Renal pelvis (tissue), 4 donors: ENCODE measurements around the gene ST6GALNAC3. TPM values are rescaled to one million over a fixed set of nuclear protein-coding genes. Genes with fewer than 3 reads are reported as not detected.
"Not testable (repeated sequence)": the region's sequence is repeated elsewhere in the genome, so short reads cannot be mapped to it uniquely, and the experiment has no call there.

ENCODE experiments used
- DNase-seq: peaks from one replicate; pipeline ENCODE4 v3.0.0-alpha.2; 2013
- polyA plus RNA-seq, 3 donors: library from polyadenylated mRNA; unstranded; fragments of 120-200 nt; gene quantifications; one replicate each; pipeline ENCODE4 v1.2.1, GENCODE V29; 2013; ENCODE audit not compliant: insufficient read length in 3 of 3

The ST6GALNAC3 gene
- polyA plus RNA-seq, 3 donors, result 81.7 to 82.8 (median 81.9) TPM

GRCh38 chr1:76103034-76103433 is 28.5 kb downstream of the ST6GALNAC3 start:
- no peak for DNase-seq

- no peak for DNase-seq
Observed at GRCh38 chr1:76105372-76105771, 30.8 kb downstream of the ST6GALNAC3 start.

GRCh38 chr1:76106251-76106650 is 31.7 kb downstream of the ST6GALNAC3 start:
- DNase-seq, result no peak

- DNase-seq, result no peak
Observed at GRCh38 chr1:76106719-76107235, 32.2 kb downstream of the ST6GALNAC3 start.

- DNase-seq, result no peak
Observed at GRCh38 chr1:76109404-76109803, 34.9 kb downstream of the ST6GALNAC3 start.

- DNase-seq, result no peak
Observed at GRCh38 chr1:76109901-76110560, 35.5 kb downstream of the ST6GALNAC3 start.

GRCh38 chr1:76110666-76111065 is 36.1 kb downstream of the ST6GALNAC3 start:
- no peak for DNase-seq

- not testable (repeated sequence) for DNase-seq
Observed at GRCh38 chr1:76112321-76112720, 37.8 kb downstream of the ST6GALNAC3 start.

GRCh38 chr1:76113446-76113845 is 38.9 kb downstream of the ST6GALNAC3 start:
- no peak for DNase-seq

GRCh38 chr1:76115171-76115570 is 40.6 kb downstream of the ST6GALNAC3 start:
- no peak for DNase-seq

GRCh38 chr1:76121850-76122249 is 47.3 kb downstream of the ST6GALNAC3 start:
- no peak for DNase-seq

GRCh38 chr1:76122271-76122670 is 47.7 kb downstream of the ST6GALNAC3 start:
- DNase-seq, result no peak

GRCh38 chr1:76123411-76124064 is 49.0 kb downstream of the ST6GALNAC3 start:
- DNase-seq, result not testable (repeated sequence)

- DNase-seq, result no peak
Observed at GRCh38 chr1:76124196-76124595, 49.6 kb downstream of the ST6GALNAC3 start.

GRCh38 chr1:76125473-76126219 is 51.1 kb downstream of the ST6GALNAC3 start:
- DNase-seq, result peak; percentile 58

GRCh38 chr1:76128096-76128495 is 53.5 kb downstream of the ST6GALNAC3 start:
- DNase-seq, result no peak

- DNase-seq, result no peak
Observed at GRCh38 chr1:76129731-76130130, 55.2 kb downstream of the ST6GALNAC3 start.

GRCh38 chr1:76130992-76131391 is 56.4 kb downstream of the ST6GALNAC3 start:
- DNase-seq, result no peak

- DNase-seq, result no peak
Observed at GRCh38 chr1:76133977-76134376, 59.4 kb downstream of the ST6GALNAC3 start.

GRCh38 chr1:76135835-76136234 is 61.3 kb downstream of the ST6GALNAC3 start:
- DNase-seq, result no peak

- DNase-seq, result no peak
Observed at GRCh38 chr1:76136894-76137293, 62.3 kb downstream of the ST6GALNAC3 start.

GRCh38 chr1:76137746-76138145 is 63.2 kb downstream of the ST6GALNAC3 start:
- DNase-seq, result no peak

GRCh38 chr1:76138217-76138616 is 63.7 kb downstream of the ST6GALNAC3 start:
- DNase-seq, result no peak
